ENCODE measurements around the gene LRP5. TPM values are rescaled to one million over a fixed set of nuclear protein-coding genes. Genes with fewer than 3 reads are reported as not detected.

The LRP5 gene
- total RNA-seq, 2 experiments from 2014 or later: 22.3 to 23.3 TPM

DNA sequence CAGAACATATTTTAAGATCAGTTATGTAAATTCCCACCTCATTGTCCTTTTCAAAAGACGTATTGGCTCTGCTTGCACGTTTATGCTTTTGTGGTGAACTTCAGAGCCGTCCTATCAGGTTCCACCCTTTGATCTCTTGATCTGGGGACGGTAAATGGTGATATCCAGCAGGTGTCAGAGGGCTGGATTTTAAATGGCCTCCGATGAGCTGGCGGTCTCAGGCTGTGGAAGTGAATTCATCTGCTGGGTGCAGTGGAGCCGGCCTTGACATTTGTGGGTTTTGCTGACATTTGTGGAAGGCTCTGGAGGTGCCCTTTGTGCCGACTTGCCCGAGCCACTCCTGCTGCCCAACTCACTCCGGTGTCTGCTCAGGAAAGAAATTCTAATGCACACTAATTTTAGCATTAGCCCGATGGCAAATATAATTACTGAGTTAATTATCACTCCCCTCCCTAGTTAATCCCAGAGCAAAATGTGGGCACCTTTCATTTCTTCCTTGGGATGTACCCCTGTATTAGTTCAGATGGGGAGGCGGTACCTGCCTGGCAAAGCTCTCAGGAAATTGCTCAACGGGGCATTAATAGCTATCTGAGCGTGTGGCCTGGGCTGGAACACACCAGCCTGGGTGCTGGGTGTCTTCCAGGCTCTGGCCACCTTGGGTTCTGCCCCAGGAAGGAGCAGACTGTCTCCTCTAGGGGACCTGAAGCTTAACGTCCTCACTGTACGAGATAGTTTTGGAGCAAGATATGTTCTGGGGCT is 9.1 kb downstream of the LRP5 start:
- ATAC-seq (ENCODE audit: low read depth): no peak
- H3K4me1 Mint-ChIP-seq: peaks cover 1% of the 10 kb centered on the region
- H3K36me3 Mint-ChIP-seq: peaks cover 5% of the 10 kb centered on the region
- no peaks in the 10 kb centered on the region for H3K9me3 Mint-ChIP-seq
- POLR2A ChIA-PET: no interaction called here
- no peak for DNase-seq
- no peak overlapping the region for H3K4me3 Mint-ChIP-seq
- no peak overlapping the region for H3K27ac Mint-ChIP-seq
- H3K27me3 Mint-ChIP-seq: peaks cover 1% of the 10 kb centered on the region

DNA sequence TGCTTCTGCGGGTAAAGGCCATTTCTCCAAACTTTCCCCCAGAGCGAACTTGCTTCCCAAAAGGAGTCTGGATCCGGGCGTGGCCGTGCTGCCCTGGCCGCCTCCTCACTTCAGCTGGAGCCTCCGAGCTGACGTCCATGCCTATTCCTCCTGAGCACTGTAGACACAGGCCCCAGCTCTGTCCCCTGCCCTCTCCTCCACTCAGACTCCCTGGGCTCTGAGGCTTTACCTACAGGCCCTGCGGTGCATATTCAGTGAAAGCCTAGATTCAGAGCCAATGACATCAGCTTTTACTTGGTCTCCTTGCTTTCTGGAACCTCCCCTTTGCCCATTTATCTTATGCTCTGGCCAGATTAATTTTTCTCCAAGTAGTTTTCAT is 9.7 kb downstream of the LRP5 start:
- ATAC-seq (ENCODE audit: low read depth): no peak
- DNase-seq: no peak
- POLR2A ChIA-PET: no interaction called here
- H3K9me3 Mint-ChIP-seq: no peaks in the 10 kb centered on the region
- H3K27me3 Mint-ChIP-seq: no peaks in the 10 kb centered on the region
- peaks cover 4% of the 10 kb centered on the region for H3K36me3 Mint-ChIP-seq
- no peak overlapping the region for H3K27ac Mint-ChIP-seq
- H3K4me1 Mint-ChIP-seq: peaks cover under 1% of the 10 kb centered on the region
- no peak overlapping the region for H3K4me3 Mint-ChIP-seq

DNA sequence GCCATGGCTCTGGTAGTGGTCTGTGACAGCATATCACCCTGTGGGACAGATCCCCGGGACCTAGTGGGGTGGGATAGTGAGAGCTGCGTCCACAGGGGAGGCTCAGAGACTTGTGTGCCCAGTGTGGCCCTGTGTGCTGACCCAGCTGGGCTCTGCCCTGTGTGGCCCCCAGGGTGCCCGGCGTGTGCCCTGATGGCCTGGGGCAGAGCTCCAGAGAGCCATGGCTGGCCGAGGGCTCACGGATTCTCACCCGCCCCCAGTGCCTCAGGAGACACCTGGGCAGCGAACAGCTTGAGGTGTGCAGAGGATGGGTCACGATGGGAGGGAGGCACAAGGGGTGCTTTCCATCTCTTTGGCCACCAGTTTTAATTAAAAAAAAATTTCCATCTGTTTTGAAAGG is 11.8 kb downstream of the LRP5 start:
- Mint-ChIP-seq H3K27ac (no peak overlapping the region), H3K27me3 (peaks cover 2% of the 10 kb centered on the region), H3K9me3 (no peaks in the 10 kb centered on the region), H3K4me3 (no peak overlapping the region), H3K36me3 (peaks cover 3% of the 10 kb centered on the region), H3K4me1 (peaks cover 21% of the 10 kb centered on the region)
- POLR2A ChIA-PET: interaction anchor here (0.9 to 1.0 kb wide), 2 partner anchors 10 to 15 kb away, joined by 3 read pairs; no protein-coding TSS in a partner anchor
- ATAC-seq (ENCODE audit: low read depth): no peak
- no peak for DNase-seq

DNA sequence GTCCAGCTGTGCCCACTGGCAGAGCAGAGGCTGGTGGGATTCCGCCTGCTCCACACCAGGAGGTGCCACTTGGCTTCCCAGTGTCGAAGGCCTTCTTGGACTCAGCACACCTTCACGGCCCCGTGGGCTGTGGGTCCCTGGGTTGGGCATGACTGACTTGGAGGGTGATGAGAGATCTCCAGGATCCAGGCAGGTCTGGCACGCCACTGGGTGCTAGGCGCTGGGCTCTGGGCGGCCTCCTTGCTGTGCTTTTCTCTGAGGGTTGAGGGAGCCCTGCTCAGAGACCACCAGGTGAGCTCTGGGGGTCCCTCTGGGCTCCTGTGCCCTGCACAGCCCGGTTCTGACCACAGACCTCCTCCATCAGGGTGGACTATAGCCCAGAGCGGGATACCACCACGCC is 12.3 kb downstream of the LRP5 start:
- peaks cover 2% of the 10 kb centered on the region for H3K27me3 Mint-ChIP-seq
- no peak overlapping the region for H3K4me3 Mint-ChIP-seq
- DNase-seq (no peak), ATAC-seq (ENCODE audit: low read depth) (no peak)
- H3K4me1 Mint-ChIP-seq: peaks cover 24% of the 10 kb centered on the region
- no peaks in the 10 kb centered on the region for H3K9me3 Mint-ChIP-seq
- POLR2A ChIA-PET: interaction anchor here (1.0 kb wide), 1 partner anchor 15 kb away, joined by 3 read pairs; no protein-coding TSS in a partner anchor
- H3K36me3 Mint-ChIP-seq: peaks cover 4% of the 10 kb centered on the region
- no peak overlapping the region for H3K27ac Mint-ChIP-seq

DNA sequence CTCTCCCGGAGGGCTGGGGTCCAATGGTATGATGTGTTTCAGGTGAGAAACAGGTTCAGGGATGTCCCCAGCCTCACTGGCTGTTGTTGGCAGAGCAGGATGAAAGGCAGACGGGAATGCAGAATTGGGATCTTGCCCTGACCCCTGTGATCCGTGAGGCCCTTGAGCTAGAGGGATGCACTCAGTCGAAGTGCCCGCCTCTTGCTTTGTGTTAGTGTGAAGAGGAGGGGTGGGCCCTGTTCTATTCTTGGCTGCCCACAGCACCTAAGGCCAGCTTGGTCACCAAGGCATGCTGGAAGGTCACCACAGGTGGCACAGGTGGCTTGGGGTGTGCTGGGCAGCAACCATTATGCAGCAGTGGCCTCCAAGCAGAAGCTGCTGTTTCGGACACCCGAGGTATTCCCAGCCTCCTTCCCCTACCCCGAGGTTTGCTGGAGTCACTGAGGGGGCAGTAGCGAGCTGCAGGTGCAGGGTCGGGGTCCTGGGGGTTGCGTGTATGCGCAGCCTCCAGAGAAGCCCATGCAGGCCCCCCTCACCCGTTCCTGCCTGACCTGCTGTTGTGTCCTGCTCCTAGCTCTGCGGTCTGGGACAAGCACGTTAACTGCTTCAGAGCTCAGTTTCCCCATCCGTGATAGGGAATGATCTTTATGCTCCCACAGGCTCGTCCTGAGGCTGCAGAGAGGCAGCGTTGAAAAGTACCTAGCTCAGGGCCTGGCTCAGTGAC is 13.0 kb downstream of the LRP5 start:
- Mint-ChIP-seq H3K36me3 (peaks cover 4% of the 10 kb centered on the region), H3K4me1 (peaks cover 31% of the 10 kb centered on the region), H3K9me3 (no peaks in the 10 kb centered on the region), H3K27me3 (peaks cover 2% of the 10 kb centered on the region), H3K27ac (no peak overlapping the region), H3K4me3 (no peak overlapping the region)
- POLR2A ChIA-PET: no interaction called here
- no peak for ATAC-seq (ENCODE audit: low read depth)
- DNase-seq: no peak

DNA sequence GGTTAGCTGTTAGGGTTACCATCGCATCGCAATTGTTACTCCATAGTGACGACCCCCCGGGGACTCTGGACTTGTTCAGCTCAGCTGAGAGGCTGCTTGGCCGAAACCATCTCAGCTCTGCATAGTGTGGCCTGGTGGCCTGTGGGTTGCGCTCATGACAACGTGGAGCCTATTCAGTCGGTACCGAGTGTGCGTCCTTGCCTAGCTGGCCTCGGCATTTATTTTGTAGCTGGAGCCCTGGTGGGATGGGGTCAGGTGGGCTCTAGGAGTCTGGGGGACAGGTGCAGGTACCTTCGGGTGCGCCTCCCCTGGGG is 13.5 kb downstream of the LRP5 start:
- ATAC-seq (ENCODE audit: low read depth): no peak
- Mint-ChIP-seq H3K27ac (no peak overlapping the region), H3K9me3 (no peaks in the 10 kb centered on the region), H3K4me3 (no peak overlapping the region), H3K4me1 (peaks cover 36% of the 10 kb centered on the region), H3K36me3 (peaks cover 2% of the 10 kb centered on the region), H3K27me3 (peaks cover 2% of the 10 kb centered on the region)
- no peak for DNase-seq
- POLR2A ChIA-PET: no interaction called here

DNA sequence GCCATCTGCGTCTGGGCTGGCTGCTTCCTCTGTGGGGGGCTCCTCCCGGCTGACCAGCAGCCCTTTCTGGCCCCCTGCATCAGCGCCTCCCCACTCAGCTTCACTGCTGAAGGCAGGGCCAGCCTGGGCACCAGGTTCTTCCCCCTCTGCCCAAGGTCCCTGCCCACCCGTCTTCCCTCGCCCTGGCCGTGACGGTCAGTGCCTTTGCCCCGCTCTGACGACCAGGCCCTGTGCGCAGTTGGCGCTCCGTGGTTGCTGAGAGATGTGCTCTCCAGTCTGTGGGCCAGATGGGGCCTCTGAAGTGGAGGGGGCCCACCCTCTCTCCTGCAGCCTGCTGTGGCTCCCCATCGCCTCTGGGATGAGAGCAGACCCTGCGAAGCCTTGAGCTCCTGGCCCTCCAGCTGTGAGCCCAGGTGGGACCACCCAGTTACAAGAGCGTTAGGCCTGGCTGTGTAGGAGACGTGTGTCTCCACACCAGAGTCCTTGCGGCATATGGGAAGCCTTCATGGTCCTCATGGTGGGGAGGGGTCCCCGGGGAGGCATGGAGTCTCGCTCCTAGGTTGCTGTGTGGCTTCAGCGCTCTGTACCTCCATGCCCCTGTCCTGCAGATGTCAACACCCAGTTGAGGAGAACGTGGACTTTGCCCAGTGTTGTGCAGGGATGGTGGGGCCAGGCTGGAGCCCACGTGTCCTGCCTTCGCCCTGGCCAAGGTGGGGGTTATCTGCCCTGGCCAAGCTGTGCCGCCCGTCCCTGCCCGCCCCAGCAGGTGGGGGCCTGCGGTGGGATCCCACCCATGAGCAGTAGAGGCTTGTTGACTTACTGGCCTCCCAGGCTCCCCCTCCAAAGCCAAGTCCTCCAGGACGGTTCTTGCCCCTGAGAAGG is 14.2 kb downstream of the LRP5 start:
- ATAC-seq (ENCODE audit: low read depth): no peak
- Mint-ChIP-seq H3K9me3 (no peaks in the 10 kb centered on the region), H3K27me3 (peaks cover 2% of the 10 kb centered on the region), H3K4me3 (no peak overlapping the region), H3K27ac (peak overlapping the region; percentile 48), H3K4me1 (peaks cover 42% of the 10 kb centered on the region), H3K36me3 (peaks cover 3% of the 10 kb centered on the region)
- POLR2A ChIA-PET: no interaction called here
- DNase-seq: no peak

DNA sequence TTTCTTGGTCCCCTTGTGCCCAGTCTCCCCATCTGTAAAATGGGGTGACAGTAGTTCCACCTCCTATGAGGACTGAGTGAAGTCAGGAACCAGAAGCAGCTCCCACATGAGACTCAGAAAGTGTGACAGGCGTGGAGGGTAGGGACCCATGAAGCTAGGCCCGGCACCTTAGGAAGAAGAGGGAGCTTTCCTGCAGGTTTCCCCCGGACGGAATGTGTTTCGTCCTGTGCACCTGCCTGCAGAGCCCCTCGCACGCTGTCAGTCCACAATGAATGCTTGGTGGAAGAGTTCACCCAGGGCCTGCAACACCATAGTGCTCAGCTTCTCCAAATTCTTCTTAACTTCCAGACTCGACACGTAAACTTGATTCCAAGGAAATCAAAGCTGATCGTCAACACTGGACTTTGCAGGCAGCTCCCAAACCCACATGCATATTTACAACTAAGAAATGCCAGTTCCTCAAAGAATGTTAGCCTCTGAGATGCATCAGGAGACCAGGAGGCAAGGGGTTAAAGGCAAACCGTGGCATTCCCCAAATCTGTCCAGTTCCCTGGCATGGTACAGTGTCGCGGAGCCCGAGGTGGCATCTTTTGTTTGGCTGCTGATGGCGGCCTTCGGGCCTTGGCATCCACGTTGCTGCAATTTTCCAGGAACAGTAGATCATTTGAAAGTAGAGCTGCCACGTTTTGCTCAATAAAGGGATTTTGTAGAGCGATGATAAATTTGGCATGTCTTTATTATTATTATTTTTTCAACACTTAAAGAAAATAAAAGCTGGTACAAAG is 15.4 kb downstream of the LRP5 start:
- no peak for DNase-seq
- POLR2A ChIA-PET: interaction anchor here (1.0 to 1.4 kb wide), 3 partner anchors 14 to 46 kb away, joined by 3 to 5 read pairs (median 3); no protein-coding TSS in a partner anchor
- Mint-ChIP-seq H3K4me3 (peak overlapping the region; percentile 68), H3K27ac (peak overlapping the region; percentile 73), H3K9me3 (no peaks in the 10 kb centered on the region), H3K36me3 (peaks cover 4% of the 10 kb centered on the region), H3K27me3 (peaks cover 2% of the 10 kb centered on the region), H3K4me1 (peaks cover 53% of the 10 kb centered on the region)
- no peak for ATAC-seq (ENCODE audit: low read depth)

DNA sequence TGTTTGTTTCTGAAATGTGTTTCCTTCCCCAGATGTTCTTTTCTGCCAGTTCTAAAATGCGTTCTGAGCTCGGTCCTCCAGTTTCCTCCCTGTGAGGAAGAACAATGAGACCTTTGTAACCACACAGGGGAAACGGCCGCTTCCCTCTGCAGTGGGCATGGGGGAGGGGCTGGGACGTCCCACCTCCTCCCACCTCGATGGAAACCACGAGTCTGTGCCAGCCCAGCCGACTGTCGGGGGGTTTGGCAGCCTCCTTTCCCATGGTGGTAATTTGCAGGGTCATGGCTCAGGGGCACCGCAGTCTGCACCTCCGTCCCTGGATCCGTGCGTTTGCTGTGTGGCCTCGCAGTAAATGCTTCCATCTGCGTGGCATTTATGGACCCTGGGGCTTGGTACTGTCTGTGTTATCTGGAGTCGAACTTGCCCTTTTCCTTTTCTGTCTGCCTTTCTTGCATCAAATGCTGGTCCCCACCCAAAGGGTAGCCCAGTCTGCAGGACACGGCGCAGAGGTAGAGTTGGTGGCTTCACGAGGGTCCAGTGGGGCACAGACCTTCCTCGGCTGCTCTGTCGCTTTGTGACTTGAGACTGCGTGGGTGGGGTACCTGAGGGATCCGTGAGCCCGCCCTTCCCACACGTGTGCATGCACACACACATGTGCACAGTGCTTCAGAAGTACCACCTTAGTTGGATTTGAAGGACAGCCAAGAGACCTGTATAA is 16.1 kb downstream of the LRP5 start:
- POLR2A ChIA-PET: interaction anchor here (1.2 to 1.4 kb wide), 2 partner anchors 15 to 45 kb away, joined by 3 to 5 read pairs; no protein-coding TSS in a partner anchor
- Mint-ChIP-seq H3K4me3 (peak overlapping the region; percentile 68), H3K27ac (peak overlapping the region; percentile 64), H3K4me1 (peaks cover 61% of the 10 kb centered on the region), H3K36me3 (peaks cover 4% of the 10 kb centered on the region), H3K27me3 (peaks cover 2% of the 10 kb centered on the region), H3K9me3 (no peaks in the 10 kb centered on the region)
- DNase-seq: peak; percentile 52
- peak; percentile 18 for ATAC-seq (ENCODE audit: low read depth)

DNA sequence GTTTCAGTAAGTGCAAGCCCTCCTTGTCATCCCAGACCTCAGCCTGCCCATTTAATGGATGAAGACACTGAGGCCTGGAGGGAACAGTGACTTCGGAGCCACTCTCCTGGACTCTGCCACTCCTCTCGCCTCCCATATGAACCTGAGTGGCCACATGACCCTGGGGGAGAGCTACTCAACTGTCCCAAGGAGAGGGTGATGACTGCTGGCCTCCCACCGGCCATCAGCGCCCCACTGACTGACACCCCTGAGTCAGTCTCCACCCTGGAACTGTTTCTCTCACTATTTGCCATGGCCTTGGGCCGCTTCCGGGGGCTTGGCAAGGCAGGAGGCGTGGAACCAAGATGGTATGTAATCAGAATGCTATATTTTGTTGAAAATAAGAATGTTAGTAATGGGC is 17.1 kb downstream of the LRP5 start:
- DNase-seq (no peak), ATAC-seq (ENCODE audit: low read depth) (no peak)
- peaks cover 2% of the 10 kb centered on the region for H3K27me3 Mint-ChIP-seq
- peaks cover 8% of the 10 kb centered on the region for H3K36me3 Mint-ChIP-seq
- no peak overlapping the region for H3K4me3 Mint-ChIP-seq
- POLR2A ChIA-PET: interaction anchor here (0.7 kb wide), 1 partner anchor 82 kb away, joined by 4 read pairs; no protein-coding TSS in a partner anchor
- H3K4me1 Mint-ChIP-seq: peaks cover 67% of the 10 kb centered on the region
- no peaks in the 10 kb centered on the region for H3K9me3 Mint-ChIP-seq
- H3K27ac Mint-ChIP-seq: peak overlapping the region; percentile 91

DNA sequence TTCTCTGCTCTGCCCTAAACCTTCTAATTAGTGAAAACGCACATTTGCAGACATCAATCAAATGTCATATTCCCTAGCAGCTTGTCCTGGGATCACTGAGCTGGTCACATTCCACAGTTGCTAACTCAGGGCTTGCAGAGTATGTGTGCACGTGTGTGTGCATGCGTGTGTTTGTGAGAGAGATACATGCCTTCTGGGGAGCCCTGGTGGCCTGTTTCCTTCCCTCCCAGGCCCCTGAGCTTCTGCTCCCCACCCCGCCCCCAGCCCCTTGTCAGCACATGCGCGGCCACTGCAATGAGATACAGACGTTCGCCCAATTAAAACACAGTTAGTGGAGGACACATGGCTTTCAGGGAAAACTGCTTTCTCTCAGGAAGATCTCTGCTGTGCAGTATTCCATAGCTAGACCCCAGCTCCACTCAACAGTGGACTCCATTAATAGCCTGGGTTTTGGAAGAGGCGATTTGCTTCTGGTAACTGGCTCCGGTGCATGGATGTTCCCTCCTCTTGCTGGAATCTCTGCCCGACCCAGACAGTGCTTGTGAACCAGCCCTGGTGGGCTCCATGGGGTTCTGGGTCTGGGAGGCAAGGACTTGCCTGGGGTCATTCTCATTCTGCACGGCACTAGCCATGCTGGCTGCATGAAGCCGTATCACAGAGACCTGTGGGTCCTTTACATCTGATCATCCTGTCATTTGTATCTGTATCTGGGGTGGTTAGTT is 17.7 kb downstream of the LRP5 start:
- H3K36me3 Mint-ChIP-seq: peaks cover 8% of the 10 kb centered on the region
- peaks cover 67% of the 10 kb centered on the region for H3K4me1 Mint-ChIP-seq
- POLR2A ChIA-PET: no interaction called here
- H3K9me3 Mint-ChIP-seq: no peaks in the 10 kb centered on the region
- H3K27me3 Mint-ChIP-seq: peaks cover 2% of the 10 kb centered on the region
- peak overlapping the region; percentile 91 for H3K27ac Mint-ChIP-seq
- H3K4me3 Mint-ChIP-seq: peak overlapping the region; percentile 82
- DNase-seq: no peak
- no peak for ATAC-seq (ENCODE audit: low read depth)
